Neural progenitor cell (in vitro differentiated cells): Measurements from ENCODE around the gene NUDT1.

Source experiments
- CTCF ChIP-seq: fragments of 200-600 bp; sonication (generic); IDR thresholded peaks from 2 replicates; pipeline ENCODE4 v1.5.1; 2017; ENCODE audit warnings: antibody characterized with exemption, mild to moderate bottlenecking
- EZH2phosphoT487 ChIP-seq: fragments of 200-600 bp; sonication (generic); IDR thresholded peaks from 2 replicates; pipeline ENCODE4 v1.6.1; 2017; ENCODE audit warnings: antibody characterized with exemption

- TF ChIP-seq CTCF (no peak), EZH2phosphoT487 (no peak)
Observed at GRCh38 chr7:2296832-2297231, 54.8 kb downstream of the NUDT1 start.
